Stimulated activated CD4-positive, alpha-beta T cell treated with anti-CD3 and anti-CD28 coated beads, Interleukin-4, amount 100 ng/mL, for 1 hour (primary cell): Measurements from ENCODE around the gene PTPRC.

ENCODE experiments used
- DNase-seq: peaks from one replicate; pipeline ENCODE4 v3.0.0-alpha.2; 2020

The PTPRC gene

DNA sequence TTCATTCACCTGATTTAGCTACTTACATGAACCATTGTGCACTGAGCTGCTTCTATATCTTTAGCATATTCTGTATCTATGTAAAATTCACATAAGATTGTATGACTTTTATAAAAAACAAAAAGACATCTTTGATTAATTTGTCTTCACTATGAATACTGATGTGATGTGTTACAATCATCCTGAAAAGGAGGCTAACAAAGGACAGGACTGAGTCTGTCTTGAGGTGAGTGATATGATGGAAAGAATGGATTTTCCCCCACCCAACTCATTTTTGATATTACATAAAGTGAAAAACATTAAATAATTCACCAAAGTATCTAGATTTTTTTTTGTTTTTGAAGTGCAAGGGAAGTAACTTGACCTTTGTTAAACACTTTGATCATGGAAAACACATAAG is 9.8 kb downstream of the PTPRC start:
- DNase-seq, result no peak

DNA sequence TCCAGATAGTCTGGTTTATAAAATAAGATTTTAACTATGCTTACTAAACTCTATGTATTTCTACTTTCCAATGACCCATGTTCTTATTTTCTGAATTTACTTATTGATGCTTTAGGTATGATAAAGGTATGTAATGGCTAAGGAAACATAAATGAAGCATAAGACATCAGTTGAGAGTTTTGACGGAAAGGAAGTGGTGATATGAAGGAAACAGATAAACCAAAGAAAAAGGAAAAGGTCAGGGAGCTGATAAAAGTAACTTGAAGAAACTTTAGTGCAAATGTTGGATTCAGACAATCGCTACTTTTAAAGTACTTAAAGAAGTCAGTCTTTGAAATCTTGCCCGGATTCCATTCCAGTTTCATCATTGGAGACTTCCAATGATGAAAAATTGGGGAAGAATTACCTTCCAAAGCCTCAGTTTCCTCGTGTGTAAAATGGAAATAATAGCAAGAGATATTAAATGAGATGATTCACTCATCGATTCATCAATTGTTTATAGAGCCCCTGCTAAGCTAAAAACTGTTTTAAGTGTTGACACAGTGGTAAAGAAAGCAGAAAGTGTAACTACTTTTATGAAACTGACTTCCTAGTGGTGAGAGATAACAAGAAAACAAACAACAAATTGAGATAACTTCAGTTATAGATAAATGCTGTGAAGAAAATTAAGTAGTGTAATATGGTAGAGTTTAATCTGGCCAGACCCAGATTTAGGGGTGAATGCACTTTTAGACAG is 10.6 kb downstream of the PTPRC start:
- DNase-seq, result no peak

DNA sequence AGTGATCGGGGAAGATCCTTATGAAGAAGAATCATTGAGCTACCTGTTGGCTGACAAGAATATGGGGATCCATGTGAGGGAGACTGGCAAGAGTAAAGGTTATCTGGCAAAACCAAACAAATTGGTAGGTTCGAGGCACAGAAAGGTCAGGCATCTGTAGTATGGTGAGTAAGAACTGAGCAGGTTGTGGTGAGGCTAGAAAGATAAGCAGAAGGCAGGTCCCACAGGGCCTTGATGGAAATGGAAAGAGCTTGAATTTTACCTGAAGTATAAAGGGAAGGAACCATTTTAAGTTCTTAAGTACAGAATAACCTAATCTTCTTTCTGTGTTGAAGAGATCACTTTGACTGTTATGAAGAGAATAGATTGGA is 11.1 kb downstream of the PTPRC start:
- DNase-seq, result no peak

DNA sequence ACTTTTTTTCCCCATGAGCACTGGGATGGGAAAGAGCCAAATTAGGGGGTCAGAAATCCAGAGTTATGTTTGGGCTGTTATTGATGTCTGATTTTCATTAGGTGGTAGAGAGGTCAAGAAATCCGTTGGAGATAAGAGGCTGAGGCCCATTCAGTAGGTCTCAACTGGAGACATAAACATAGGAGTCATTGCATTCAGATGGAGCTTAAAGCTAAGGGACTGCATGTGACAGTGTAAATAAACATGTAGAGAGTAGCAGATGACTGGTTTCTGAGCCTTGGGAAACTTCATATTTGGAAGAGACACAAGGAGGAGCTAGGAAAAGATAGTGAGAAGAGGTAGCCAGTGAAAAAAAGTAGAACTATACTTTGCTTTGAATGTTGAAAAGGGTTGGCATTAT is 11.7 kb downstream of the PTPRC start:
- no peak for DNase-seq

DNA sequence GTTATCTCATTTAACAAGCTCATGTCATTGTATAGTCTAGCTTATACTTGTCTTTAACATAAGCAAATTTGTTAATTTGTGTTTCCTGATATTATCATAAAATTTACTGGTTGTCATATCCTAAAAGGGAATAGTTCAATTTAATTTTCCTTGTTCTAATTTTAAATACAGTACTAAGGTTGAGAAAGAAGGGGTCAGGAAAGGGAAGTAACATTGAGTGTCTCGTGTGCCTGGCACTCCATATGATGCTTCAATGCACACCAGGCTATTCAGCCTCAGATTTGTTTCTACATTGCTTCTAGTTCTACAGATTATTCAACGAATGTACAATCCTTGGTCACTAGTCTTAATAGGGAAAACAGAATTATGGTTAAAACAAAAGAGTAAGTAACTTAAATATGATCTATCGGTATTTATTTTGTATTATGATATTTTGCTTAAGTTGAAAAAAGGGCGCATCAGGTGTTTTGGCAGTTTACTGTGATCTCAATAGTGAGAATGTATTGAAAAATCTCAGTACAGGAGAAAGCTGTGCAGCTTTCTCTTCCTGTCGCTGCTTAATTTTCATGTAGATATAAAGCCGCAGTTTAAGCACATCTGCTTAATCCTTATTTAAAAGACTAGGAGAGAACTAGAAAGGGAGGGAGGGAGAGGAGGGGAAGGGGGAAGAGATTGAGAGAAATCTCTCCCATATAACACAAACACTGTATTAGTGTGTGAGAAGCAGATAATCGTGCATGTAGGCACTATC is 13.0 kb downstream of the PTPRC start:
- DNase-seq, result no peak

DNA sequence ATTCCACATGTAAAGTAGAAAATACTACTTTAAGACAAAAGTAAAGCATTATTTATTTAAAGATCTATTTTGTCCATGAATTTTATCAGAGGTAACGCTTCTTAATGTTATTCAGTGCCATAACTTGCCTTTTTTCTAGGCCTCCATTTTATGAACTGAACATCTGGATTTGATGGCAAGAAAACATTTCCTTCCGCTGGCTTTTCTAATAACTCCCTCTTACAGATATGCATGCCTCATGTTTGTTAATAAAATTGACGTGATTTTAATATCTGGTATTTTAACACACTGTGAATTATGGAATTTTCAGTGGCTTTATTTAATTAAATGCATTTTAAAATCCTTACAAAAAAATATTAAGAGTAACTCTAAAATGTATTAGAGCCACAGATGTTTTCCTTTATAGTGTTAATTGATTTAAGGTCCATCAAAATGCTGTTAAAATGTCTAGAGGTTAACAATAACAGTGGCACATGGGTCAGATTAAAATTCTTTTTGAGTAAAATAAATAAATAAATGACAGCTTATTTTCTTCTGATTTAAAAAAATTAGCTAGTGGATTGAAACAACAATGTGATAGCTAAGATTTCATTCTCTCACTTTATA is 15.1 kb downstream of the PTPRC start:
- DNase-seq, result no peak

DNA sequence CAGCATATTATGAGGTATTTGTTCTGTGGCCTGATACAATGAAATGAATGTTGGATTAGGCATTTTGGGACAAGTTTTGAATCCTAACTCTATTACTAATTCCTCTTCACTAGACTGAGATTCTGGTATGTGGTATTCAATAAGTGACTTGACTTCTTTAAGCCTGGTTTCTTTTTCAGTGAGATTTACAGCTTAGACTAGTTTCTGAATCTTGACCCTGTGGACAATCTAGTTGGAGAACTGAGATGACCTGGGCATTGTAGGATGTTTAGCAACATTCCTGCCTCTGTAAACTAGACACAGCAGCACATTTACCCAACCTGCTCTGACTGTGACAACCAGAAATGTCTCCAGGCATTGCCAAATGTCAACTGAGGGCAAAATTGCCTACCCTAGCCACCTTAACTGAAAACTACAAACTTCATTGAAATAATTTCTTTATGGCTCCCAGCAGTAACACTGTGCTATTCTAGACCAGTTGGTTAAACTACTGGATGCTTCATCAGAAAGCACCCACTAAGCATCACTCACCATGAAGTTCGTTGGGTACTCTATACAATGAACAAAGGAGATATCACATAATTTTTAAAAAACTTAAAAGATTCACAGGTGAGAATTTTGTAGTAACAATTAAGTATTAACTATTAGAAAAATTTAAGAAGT is 16.8 kb downstream of the PTPRC start:
- no peak for DNase-seq

DNA sequence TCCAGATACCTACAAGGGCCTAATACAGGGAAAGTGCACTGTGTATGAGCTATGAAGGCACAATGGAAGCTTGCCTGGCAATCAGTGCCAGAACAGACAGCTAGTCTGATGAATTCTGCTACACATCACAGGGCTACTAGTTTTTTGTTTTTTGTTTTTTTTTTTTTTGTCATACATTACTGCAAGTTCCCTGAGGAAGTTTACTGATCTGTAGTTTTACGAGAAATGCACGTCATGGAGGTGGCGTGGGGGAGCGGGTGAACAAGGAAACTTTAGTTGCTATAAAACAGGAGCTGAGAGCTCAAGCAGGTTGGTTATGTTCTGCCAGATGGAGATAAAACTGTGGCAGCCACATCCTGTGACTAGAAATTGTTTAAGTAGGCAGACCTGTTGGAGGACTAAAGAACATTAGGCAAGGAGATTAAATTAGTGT is 17.7 kb downstream of the PTPRC start:
- peak; percentile 52 for DNase-seq

DNA sequence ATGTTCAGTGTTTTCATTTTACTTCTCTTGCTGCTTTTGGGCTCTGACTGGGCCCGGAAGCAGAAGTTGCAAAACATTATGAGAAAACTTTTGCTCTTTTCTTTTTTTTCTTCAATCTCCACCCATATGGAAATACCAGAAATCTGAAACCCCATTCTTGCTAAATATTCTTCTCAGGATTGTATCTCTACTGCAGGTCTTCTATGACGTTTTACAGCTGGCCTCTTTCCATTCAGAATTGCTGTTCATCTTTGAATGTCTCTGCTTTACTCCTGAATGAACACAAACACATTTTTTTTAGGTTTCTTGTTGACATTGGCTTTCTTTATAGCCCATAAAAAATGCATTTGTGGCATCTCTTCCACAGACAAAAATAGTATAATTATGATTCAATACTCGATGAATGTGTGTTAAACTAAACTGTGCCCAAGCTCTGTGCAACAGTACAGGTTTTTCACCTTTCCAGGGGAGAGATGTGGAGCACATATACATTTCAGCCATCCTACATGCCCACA is 18.8 kb downstream of the PTPRC start:
- no peak for DNase-seq

DNA sequence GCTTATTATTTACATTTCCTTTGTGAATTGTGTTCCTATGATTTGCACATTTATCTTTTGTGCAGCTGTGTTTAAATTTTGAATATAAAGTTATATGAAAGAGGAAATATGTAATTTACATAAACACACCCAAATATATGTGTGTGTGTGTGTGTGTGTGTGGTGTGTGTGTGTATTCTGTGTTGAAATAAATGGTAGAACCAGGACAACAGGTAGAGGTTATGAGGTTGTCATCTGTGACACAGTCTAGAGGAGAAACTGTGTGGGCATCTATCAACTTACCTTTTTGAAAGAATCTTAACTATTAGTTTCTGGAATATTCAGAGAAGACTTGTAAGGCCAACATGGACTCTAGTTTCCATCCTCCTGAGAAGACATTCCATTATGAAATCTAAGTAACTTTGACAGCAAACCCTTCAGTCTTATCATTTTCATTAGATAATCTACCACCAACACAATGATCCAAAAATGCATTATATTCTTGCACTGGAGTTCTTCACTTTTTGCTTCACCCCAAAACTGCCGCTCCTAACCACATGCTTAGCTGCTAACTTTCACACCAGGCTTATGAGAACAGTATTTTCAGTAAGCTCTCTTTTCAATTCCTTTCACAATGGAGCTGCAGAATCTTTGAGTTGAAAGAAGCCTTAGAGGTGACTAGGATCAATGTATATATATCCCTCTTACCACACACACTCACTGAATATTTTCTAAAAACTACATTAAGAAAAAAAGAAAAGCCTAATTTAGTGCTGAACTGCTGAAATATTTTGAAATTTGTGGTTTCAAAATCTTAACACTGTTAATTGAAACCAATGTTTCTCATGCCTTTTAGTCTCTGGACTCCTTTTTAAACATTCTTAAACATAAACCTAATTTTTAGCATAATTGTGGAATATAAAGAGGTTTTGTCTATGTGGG is 21.8 kb downstream of the PTPRC start:
- no peak for DNase-seq

DNA sequence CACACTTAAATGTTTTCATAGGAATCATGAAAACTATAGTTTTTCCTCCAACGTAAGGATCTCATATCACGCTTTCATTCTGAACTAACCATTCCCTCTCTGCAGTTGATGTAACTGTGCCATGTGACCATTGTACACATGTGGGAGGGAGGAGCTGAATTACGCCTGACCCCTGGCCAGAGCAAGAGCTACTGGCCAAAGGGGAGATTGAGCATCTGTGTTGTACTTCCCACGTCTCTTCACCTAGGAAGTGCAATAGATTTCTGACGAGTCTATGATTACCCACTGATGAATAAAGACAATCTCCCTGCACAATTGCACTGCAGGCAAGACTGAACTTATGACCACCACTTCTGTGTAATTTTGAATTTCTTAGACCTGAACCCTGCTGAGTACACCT is 24.0 kb downstream of the PTPRC start:
- DNase-seq, result no peak

DNA sequence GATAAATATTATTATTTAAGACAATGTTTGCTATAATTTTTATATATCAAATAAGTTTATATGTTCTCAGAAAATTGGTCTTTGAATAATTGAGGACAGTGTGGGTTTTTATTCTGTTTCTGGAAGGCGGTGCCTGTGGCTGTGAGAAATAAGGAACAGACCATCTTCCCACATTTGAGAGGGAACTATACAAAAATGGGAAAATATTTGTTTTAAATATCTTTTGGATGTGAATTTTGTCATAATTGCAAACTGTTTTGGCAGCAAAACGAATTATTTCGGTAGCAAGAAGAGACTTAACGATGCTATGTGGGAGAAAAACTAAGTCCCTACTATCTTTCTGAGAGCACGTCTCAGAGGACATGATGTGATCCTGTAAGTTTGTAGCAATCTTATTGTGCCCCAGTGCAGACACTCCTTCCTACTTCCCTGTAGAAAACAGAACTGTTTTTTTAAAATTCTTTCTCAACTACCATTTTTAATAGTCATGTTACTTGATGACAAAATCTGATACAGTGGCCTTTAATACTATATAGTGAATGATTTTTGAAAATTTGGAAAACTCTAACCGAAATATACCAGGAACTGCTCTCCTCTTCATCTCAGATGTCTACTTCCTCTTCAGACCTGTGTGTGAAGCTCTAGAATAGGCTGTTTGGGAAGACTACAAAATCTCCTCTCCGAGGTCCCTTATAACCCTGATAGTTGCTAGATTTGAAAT is 25.4 kb downstream of the PTPRC start:
- no peak for DNase-seq

DNA sequence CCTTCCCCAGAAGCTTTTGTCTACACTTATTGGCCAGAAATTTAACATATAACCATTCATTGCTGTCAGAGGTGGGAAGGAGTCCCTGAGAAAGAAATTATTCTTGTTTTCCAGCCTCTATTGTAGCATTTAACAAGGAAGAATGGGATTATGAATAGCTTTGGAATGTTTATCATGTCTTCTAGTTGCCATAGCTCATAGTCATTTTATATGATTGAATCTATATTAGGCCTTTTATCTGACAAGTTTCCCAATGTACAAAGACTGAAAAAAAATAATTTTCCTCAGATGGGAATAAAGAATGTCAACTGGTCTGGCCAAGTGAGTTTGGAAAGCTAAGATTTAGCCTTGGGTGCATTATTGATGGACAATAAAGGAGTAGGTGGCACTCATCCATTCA is 28.3 kb downstream of the PTPRC start:
- DNase-seq, result no peak

DNA sequence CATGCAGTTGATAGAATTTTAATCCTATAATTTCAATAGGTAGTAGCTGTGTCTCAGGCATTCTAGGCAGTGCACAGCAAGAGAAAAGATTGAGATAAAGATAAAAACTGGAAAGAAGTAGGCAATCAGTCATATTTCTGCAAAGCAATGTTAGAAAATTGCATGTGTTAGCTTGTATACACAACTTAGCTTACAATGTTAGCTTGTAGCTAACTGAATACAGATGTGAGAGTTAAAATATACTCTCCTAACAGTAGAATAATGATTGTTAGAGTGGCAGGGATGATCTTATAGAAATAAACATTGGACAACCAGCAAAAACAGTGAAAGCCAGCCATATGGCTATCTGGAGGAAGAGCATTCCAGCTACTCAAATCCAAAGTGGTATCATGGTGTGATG is 29.0 kb downstream of the PTPRC start:
- DNase-seq, result no peak

DNA sequence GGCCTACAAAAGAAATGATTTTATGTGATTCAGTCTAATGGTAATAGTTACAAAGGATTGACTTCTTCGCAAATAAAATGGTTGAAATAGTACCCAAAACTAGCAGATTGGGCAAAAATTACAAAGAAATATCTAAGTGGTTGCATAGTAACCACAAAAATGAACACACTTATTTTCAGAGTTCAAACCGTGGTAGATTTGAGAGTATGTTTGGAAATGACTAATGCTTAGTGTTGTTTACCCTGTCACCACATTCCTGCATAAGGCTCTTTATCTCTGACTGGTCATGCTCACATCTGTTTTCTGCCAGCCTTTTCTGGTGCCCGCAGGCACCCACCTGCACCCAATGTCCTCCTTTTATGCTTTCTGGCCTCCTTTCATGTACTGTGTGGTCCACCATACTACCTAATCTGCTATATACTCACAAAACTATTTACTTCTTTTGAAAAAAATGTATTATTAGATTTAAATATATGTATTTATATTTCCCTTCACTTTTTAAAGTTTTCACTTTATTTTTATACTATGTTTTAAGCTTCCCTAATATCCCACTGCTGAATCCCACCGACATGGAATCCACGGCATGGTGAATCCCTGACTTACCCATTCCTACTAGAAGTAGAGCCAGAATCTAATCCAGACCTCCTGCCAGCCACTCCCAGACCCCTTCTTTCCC is 30.3 kb downstream of the PTPRC start:
- peak; percentile 24 for DNase-seq

DNA sequence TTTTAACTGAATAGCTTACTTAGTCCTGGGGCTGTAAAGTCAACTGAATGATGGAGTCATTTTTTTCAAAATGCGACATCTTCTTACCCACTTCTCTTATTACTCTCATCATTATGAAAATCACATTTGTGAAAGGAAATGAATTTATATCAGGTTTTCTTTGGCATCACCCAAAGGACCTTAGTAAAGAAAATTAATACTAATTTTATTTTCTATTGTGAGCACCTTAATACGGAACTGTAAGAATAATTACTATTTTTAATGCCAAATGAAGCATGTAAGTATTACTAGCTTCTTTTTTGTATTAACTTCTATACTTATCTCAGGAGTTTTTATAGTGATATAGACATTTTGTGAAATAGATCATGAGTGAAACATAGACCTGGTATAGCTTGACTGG is 30.9 kb downstream of the PTPRC start:
- no peak for DNase-seq

DNA sequence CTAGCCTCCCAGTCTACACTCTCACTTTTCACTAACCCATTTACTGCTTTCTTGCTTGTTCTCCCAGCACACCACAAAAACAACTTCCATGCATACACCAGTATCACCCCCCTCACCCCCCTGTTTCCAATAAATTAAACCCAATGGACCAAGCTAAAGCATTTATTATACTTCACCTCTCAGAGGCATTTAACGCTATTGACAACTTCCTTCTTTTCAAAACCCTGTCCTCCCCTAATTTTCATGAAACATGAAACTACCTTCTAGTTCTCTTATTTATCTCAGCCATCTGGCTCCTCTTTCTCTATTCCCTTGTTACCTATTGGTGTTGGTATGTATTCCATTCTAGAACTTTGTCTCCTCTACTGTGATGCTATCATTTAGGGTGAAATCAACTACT is 32.3 kb downstream of the PTPRC start:
- DNase-seq, result no peak

DNA sequence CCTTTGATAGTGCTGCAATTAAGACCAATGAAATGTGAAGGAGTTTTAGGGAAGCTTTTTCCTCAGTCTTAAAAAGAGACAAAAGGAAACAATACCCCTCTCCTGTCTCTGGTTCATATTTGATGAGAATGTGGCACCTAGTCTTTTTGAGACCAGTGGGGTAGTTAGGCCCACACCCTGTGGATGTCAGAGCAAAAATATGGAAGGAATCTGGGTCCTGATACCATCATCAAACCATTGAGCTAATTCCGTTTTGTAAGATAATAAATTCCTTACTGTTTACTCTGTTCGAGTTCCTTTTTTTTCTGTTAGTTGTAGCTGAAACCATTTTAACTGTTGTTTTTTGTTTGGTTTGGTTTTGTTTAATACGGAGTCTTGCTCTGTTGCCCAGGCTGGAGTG is 33.3 kb downstream of the PTPRC start:
- no peak for DNase-seq

DNA sequence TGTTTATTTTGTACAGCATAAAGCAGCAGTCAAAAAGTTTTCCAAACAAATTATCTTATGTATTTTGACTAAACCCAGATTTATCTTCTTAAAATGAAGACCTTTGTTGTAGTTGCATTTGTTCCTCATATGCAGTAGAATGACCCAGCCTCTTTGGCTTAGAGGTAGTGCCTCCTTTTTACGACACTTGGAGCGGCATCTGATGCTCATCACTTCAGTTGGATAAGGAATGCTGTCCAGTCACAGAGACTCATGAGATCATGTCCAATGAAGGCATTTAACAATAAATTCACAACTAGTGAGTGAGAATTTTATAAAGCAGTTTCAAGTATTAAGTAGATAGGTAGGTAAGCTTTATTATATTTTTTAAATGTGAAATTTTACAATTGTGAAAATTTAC is 35.2 kb downstream of the PTPRC start:
- no peak for DNase-seq

DNA sequence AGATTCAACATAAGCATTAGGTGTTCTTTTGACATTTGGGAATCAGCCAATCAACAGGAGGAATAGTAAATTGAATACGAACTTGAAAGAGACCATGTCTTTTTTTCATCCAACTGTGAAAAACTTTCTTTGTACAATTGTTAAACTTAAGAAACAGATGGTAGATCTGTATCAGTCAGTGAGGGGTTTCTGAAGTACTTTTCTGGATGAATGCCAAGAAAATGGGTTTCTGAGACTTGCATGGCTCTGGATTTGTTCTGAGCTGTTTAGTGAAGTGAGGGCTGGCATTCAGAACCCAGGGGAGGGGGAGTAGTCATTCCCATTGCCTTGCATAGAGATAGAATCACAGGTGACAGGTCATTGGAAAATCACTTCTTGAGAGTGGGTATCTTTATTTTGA is 37.4 kb downstream of the PTPRC start:
- no peak for DNase-seq

DNA sequence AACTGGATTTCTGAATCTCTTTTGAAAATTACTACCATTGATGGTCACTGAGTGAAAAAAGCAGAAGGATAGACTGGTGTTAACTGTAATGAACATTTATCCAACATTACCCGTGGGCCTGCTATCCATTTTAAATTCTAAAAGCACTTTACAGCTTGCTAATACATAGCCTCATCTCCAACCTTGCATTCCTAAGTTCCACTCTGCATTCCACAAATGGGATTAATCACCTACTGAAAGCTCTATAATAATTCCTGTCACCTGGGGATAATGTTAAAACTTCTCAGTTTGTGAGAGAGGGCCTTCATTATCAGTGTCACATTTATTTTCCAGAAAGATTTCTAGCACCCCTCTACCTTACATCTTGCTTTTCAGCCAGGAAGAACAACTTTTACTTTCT is 38.2 kb downstream of the PTPRC start:
- no peak for DNase-seq
